ENCODE data around the gene ANAPC7.
"Not testable (repeated sequence)": the region's sequence is repeated elsewhere in the genome, so short reads cannot be mapped to it uniquely, and the experiment has no call there.

Gene ANAPC7

GRCh38 chr12:110426406-110426805, 22.9 kb upstream of the ANAPC7 start:
- TF ChIP-seq CTCF (IDR thresholded peaks at IDR 0.05): no peak
- no peak overlapping the region for H3K27ac ChIP-seq
- no peak for DNase-seq (ENCODE audit: low spot score)

GRCh38 chr12:110424237-110424636, 20.7 kb upstream of the ANAPC7 start:
- no peak for TF ChIP-seq CTCF (IDR thresholded peaks at IDR 0.05)
- H3K4me3 ChIP-seq: no peak overlapping the region
- no peak for DNase-seq (ENCODE audit: low spot score)
- no peak overlapping the region for H3K27ac ChIP-seq

More at GRCh38 chr12:110426406-110426805, 22.9 kb upstream of the ANAPC7 start:
- no peak overlapping the region for H3K4me3 ChIP-seq

- no peak for DNase-seq (ENCODE audit: low spot score)
Observed at GRCh38 chr12:110421701-110422100, 18.2 kb upstream of the ANAPC7 start.

GRCh38 chr12:110421159-110421661, 17.7 kb upstream of the ANAPC7 start:
- H3K27ac ChIP-seq: no peak overlapping the region
- no peak for DNase-seq (ENCODE audit: low spot score)
- H3K4me3 ChIP-seq: no peak overlapping the region
- no peak for TF ChIP-seq CTCF (IDR thresholded peaks at IDR 0.05)

More at GRCh38 chr12:110421701-110422100, 18.2 kb upstream of the ANAPC7 start:
- Histone ChIP-seq H3K4me3 (no peak overlapping the region), H3K27ac (no peak overlapping the region)
- TF ChIP-seq CTCF (IDR thresholded peaks at IDR 0.05): no peak

- H3K27ac ChIP-seq; H3K4me3 ChIP-seq; DNase-seq (ENCODE audit: low spot score): not testable (repeated sequence)
Observed at GRCh38 chr12:110420644-110421043, 17.1 kb upstream of the ANAPC7 start.

- H3K27ac ChIP-seq; DNase-seq (ENCODE audit: low spot score); H3K4me3 ChIP-seq: not testable (repeated sequence)
Observed at GRCh38 chr12:110417113-110417512, 13.6 kb upstream of the ANAPC7 start.

- not testable (repeated sequence) for H3K27ac ChIP-seq; H3K4me3 ChIP-seq; DNase-seq (ENCODE audit: low spot score)
Observed at GRCh38 chr12:110410086-110410485, 6.6 kb upstream of the ANAPC7 start.

GRCh38 chr12:110405126-110405662, 1.7 kb upstream of the ANAPC7 start:
- not testable (repeated sequence) for H3K27ac ChIP-seq; DNase-seq (ENCODE audit: low spot score); H3K4me3 ChIP-seq

GRCh38 chr12:110403976-110404682, 621 bp upstream of the ANAPC7 start:
- Histone ChIP-seq H3K4me3 (peak overlapping the region; percentile 99), H3K27ac (peak overlapping the region; percentile 68 to 87)
- TF ChIP-seq CTCF (IDR thresholded peaks at IDR 0.05): no peak
- no peak for DNase-seq (ENCODE audit: low spot score)
